ENCODE measurements around the gene SQSTM1.
"Not testable (repeated sequence)": the region's sequence is repeated elsewhere in the genome, so short reads cannot be mapped to it uniquely, and the experiment has no call there.

SQSTM1 gene

DNA sequence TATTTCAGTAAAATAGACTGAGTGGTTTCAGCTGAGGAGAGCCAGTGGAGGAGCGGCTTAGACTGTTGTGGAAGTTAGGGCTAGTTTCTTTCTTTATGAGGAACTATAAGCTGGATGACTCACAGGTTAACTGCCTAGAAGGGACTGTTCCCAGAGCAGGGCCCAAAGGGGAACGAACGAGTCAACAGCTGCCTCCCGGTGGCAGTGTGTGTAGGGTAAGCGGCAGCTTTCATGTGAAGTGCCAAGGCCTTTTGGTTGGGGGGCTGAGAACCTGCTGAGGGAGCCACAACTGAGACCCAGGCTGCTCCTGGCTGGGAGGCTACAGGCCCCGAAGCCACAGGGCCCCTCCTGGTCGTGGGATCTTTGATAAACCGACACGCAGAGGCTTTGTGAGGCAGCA lies 7.0 kb downstream of the SQSTM1 start:
- peak; percentile 97 for DNase-seq

DNA sequence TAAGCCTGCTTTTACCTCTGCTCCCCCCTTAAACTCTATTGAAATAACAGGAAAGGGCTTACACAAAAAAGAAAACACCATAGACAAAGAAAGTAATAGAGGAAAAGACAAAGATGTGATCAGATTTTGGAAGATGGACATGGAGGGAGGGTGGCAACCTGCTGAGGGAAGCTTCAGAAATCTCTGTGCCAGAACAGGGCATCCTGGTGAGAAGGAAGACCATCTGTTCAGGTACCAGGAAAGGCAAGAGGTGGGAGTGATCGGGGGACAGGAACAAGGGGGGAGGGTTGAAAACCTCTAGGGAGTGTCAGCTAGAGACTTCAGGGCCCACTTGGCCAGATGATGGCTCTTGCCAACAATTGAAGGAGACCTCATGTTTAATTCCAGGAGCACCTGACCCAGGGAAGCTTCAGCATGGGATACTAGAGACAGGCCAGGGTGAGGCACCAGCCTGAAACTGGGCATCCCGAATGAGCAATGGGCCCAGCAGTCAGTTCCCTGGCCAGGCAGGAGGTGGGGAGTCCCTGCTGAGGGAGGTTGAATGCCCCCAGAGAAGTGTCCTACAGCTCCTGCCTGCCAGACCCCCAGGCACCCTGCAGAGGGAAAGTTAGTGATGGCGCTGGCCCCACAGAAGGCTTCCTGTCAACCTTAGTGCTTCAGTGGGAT lies 8.2 kb downstream of the SQSTM1 start:
- no peak for DNase-seq

DNA sequence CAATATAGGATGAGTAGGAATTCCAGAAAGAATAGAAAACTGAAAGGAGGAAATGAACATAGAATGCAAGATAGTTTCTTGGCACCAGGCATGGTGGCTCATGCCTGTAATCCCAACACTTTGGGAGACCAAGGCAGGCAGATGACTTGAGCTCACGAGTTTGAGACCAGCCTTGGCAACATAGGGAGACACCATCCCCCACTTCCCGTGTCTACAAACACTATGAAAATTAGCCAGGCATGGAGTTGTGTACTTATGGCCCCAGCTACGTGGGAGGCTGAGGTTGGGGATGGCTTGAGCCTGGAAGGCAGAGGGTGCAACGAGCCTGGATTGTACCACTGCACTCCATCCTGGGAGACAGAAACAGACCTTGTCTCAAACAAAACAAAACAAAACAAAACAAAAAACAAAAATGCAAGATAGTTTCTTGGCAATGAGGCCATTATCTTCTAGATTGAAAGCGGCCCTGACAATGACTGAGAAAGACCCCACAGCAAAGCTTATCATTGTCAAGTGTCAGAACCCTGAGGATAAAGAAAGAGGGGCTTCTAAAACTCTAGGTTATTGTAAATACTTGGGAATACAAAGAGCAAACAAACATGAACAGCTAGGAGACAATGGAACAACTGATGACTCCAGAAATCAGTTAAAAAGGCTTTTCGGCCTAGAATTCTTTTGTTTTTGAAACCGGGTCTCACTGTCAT lies 9.2 kb downstream of the SQSTM1 start:
- no peak for DNase-seq

DNA sequence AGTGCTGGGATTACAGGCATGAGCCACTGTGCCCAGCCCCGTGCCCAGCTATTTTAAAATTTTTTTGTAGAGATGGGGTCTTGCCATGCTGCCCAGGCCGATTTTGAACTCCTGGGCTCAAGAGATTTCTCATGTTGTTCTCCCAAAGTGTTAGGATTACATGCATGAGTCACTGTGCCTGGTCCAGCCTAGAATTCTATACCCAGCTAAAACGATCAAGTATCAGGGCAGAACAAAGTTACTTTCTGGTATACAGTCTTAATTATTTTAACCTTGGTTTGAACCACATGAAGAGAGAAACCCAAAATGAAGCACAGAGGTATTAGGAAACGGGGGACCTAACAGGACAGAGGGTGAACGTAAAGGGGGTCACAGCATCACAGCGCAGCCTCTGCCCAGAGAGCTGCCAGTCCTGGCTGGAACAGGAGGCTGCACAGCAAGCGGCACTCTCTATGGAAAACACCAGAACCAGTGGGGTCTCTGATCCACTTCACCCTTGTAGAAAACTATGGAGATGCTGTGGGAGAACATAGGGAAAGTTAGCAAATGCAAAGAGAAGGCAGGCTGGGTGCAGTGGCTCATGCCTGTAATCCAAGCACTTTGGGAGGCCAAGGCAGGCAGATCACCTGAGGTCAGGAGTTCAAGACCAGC lies 10.2 kb downstream of the SQSTM1 start:
- no peak for DNase-seq

DNA sequence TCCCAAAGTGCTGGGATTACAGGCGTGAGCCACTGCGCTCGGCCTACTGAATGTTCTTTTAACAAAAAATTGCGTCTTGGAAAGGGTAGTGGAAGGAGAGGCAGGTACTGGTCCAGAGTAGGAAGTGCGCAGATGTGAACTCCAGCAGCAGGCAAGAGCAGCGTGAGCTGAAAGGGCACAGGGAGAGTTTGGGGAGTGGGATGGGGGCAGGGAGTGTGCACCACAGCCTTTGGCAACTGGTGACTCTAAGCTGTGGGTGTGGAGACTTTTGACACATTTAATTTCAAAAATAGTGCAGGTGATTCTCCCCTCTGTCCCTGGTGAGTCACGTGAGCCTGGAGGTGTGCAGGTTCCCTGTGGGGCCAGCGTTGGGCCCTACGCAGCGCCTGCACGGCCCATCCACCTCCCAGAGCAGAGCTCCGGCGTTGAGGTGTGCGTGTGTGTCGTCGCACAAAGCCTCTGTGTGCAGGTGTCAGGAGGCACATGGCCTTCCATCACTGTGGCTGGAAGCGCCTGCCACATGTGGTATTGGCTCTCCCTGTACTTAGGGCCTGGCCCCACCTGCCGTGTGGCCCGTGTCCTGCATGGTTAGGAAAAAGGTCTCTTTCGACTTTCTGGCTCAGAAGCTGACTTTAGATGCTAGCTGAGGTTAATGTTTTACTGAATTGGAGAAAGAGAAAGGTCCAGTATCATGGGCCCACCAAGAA lies 11.5 kb downstream of the SQSTM1 start:
- DNase-seq, result no peak

DNA sequence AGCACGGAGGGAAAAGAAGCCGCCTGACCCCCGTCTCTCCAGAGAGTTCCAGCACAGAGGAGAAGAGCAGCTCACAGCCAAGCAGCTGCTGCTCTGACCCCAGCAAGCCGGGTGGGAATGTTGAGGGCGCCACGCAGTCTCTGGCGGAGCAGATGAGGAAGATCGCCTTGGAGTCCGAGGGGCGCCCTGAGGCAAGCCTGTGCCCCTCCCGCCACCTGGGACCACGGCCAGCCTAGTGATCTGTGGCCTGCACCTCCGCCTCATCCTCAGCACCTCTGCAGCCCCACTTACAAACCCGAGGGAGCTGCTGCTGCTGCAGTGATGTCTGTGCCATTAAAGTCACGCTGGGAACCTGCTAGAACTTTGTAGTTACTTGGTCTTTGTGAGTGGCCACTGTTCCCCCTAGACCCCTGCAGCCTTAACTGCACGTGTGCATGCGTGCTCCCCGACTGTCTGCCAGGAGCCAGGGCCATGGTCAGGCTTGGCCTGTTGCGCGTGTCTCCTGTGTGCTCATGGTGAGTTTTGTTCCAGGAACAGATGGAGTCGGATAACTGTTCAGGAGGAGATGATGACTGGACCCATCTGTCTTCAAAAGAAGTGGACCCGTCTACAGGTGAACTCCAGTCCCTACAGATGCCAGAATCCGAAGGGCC lies 12.5 kb downstream of the SQSTM1 start:
- no peak for DNase-seq

DNA sequence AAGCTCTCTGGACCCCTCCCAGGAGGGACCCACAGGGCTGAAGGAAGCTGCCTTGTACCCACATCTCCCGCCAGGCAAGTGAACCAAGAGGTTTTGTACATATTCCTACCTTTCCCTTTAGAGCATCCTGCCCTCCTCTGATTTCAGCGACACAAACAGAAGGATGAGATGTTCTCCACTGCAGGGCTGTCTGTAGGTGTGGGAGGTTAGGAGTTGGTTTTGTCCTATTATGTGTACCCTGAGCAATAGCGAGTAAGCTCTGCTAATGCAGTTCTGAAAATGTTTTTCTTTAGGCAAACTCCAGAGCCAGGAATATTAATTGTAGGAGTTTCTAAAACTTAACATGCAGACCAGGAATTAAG lies 13.0 kb downstream of the SQSTM1 start:
- DNase-seq, result no peak

DNA sequence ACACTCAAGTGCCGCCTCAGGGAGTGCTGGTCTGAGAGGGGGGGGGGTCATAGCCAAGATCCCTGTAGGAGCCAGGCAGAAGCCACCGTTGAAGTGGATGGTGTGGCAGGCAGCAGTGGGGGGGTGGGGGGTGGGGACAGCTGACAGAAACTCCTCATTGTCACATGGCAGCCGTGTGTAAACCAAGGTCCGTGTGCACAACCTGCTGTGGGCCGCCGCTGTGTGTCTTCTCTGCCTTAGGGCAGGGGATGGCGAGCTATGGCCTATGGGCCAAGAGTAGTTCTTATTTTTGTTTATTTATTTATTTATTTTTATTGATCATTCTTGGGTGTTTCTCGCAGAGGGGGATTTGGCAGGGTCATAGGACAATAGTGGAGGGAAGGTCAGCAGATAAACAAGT lies 13.4 kb downstream of the SQSTM1 start:
- no peak for DNase-seq

DNA sequence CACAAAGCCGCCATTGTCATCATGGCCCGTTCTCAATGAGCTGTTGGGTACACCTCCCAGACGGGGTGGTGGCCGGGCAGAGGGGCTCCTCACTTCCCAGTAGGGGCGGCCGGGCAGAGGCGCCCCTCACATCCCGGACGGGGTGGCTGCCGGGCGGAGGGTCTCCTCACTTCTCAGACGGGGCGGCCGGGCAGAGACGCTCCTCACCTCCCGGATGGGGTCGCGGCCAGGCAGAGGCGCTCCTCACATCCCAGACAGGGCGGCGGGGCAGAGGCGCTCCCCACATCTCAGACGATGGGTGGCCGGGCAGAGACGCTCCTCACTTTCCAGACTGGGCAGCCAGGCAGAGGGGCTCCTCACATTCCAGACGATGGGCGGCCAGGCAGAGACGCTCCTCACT lies 14.2 kb downstream of the SQSTM1 start:
- DNase-seq, result not testable (repeated sequence)

DNA sequence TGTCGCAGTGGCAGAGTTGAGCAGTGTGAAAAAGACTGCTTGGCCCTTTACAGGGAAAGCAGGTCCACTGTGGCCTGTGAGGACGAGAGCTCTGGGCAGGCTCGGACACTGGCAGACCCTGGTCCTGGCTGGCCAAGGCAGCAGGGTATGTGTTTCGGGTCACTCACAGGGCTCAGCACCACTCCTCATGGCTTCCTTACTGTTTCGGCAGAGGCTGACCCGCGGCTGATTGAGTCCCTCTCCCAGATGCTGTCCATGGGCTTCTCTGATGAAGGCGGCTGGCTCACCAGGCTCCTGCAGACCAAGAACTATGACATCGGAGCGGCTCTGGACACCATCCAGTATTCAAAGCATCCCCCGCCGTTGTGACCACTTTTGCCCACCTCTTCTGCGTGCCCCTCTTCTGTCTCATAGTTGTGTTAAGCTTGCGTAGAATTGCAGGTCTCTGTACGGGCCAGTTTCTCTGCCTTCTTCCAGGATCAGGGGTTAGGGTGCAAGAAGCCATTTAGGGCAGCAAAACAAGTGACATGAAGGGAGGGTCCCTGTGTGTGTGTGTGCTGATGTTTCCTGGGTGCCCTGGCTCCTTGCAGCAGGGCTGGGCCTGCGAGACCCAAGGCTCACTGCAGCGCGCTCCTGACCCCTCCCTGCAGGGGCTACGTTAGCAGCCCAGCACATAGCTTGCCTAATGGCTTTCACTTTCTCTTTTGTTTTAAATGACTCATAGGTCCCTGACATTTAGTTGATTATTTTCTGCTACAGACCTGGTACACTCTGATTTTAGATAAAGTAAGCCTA lies 15.7 kb downstream of the SQSTM1 start:
- peak; percentile 38 for DNase-seq

DNA sequence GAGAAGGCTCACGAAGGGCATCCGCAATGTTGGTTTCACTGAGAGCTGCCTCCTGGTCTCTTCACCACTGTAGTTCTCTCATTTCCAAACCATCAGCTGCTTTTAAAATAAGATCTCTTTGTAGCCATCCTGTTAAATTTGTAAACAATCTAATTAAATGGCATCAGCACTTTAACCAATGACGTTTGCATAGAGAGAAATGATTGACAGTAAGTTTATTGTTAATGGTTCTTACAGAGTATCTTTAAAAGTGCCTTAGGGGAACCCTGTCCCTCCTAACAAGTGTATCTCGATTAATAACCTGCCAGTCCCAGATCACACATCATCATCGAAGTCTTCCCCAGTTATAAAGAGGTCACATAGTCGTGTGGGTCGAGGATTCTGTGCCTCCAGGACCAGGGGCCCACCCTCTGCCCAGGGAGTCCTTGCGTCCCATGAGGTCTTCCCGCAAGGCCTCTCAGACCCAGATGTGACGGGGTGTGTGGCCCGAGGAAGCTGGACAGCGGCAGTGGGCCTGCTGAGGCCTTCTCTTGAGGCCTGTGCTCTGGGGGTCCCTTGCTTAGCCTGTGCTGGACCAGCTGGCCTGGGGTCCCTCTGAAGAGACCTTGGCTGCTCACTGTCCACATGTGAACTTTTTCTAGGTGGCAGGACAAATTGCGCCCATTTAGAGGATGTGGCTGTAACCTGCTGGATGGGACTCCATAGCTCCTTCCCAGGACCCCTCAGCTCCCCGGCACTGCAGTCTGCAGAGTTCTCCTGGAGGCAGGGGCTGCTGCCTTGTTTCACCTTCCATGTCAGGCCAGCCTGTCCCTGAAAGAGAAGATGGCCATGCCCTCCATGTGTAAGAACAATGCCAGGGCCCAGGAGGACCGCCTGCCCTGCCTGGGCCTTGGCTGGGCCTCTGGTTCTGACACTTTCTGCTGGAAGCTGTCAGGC lies 16.6 kb downstream of the SQSTM1 start:
- no peak for DNase-seq

DNA sequence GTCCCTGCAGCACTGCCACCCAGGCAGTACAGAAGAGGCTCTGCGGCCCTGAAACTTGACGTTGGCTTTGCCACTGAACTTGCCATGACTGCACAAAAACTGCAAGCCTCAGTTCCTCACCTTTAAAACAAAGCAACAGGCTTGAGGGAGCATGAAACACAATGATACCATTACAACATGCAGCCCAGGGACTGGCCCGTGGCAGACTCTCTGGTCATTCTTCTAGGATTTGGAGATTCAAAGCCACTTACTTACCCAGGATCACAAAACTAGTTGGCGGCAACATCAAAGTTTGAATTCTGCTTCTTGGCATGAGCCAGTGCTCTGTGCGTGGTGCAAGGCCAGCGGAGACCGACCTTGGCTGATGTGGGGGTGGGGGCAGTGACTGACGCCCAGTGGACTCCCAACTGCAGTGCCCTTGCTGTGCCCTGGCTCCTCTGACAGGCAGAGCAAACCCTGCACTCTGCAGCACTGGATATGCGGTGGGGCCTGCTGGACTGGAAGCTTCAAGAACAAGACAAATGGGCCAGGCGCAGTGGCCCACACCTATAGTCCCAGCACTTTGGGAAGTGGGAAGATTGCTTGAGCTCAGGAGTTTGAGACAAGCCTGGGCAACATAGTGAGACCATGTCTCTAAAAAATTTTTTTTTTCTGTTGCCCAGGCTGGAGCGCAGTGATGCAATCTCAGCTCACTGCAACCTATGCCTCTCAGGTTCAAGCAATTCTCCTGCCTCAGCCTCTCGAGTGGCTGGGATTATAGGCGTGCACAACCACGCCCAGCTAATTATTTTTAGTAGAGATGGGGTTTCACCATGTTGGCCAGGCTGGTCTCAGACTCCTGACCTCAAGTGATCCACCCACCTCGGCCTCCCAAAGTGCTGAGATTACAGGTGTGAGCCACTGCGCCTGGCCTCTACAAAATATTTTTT lies 18.9 kb downstream of the SQSTM1 start:
- DNase-seq, result no peak

DNA sequence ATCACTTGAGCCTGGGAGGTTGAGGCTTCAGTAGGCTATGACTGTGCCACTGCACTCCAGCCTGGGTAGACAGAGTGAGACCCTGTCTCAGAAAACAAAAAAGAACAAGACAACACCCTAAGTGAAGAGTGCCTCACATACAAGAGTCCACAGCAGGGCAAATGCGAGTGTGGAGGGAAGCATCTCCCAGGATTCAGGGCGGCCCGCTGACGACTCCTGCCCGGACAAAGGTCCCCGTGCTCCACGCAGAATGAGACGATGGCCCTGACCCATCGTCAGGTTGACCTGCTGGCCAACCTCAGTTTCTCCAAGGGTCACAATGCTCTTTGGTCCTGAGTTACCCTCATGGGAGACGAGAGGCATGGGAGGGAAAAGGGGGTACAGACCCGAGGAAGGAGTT lies 19.6 kb downstream of the SQSTM1 start:
- DNase-seq, result no peak

DNA sequence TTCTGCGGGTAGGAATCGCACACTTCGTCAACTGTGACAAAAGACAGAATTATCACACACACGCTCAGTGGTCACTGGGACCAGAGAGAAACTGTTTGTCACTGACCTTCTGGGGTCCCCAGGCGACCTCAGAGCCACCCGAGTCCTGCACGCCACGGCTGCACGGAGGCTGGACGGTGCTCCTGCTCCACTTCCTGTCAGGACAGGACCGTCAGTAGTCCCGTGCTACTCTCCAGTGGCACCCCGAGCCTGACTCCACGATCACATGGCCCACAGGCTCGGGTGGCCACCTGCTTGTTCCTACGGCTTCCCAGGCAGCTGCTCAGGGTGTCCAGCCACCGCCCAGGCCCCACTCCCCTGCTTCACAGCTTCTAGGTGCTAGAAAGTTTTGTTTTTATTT lies 20.1 kb downstream of the SQSTM1 start:
- no peak for DNase-seq

DNA sequence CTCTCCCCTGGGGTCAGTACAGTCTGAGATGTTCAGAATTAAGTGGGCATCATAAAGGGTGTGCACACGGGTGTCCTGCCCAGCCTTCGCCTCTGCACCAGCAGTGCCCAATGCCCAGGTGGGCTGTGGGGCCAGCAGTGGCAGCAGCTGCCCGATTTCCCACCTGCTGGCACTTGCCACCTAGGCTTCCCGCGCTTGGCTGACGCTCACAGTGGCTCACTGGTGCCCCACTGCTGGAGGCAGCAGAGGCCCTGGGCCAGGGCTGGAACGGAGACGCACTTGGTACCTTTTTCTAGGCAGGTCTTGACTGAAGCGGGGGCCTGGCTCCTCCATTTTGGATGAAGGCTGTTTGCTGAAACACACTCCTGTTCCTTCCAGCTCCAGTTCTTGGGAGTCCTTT lies 20.9 kb downstream of the SQSTM1 start:
- no peak for DNase-seq

DNA sequence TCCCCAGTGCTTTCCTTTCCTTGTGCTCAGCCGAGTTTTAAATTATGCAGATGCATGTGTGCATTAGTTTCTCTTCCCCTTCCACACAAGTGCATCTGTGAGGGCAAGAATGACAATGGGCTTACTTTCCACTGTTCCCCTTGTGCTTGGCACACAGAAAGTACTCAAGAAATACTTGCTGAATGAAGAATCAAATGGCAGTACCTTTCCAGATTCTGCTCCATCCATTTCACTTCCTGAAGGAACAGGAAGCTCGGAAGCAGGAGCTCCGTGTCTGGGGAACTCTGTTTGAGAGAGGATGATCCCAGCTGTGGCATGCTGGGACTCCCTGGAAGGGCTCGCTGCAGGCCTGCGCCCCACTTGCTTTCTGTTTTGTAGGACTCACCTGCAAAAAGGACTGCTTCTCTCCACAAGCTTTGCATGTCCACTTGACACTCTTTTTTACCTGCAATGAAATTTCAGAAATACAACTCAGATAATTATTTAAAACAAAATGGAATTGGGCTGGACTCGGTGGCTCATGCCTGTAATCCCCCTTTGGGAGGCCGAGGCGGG lies 32.4 kb downstream of the SQSTM1 start:
- peak; percentile 86 for DNase-seq

DNA sequence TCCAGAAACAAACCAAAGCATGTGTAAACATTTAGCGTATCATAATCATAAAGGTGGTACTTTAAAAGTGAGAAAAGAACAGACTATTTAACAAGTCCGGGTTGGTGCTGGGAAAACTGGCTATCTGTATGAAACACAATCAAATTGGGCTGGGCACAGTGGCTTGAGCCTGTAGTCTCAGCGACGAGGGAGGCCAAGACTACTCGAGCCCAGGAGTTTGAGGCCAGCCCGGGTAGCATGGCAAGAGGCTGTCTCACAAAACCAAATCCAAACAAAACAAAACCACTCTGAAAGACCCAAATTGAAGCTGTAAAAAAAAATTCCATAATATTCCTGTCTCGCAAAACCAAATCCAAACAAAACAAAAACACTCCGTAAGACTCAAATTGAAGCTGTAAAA lies 33.7 kb downstream of the SQSTM1 start:
- DNase-seq, result no peak

DNA sequence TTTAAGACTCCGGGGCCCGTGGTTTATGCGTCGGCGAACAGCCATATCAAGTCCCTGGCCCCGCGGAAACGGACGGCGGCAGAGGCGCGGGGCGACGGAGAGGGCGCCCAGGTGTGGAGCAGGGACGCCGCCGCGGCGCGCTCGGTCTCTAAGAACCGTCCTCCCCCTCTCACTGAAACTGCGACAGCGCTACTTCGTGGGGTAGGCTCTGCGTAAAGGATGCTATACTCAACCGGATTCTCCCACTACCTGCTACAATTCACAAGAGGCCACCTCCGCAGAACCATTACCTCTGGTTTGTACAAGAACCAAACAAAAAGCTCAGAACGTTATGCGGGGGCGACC lies 37.5 kb downstream of the SQSTM1 start:
- no peak for DNase-seq

DNA sequence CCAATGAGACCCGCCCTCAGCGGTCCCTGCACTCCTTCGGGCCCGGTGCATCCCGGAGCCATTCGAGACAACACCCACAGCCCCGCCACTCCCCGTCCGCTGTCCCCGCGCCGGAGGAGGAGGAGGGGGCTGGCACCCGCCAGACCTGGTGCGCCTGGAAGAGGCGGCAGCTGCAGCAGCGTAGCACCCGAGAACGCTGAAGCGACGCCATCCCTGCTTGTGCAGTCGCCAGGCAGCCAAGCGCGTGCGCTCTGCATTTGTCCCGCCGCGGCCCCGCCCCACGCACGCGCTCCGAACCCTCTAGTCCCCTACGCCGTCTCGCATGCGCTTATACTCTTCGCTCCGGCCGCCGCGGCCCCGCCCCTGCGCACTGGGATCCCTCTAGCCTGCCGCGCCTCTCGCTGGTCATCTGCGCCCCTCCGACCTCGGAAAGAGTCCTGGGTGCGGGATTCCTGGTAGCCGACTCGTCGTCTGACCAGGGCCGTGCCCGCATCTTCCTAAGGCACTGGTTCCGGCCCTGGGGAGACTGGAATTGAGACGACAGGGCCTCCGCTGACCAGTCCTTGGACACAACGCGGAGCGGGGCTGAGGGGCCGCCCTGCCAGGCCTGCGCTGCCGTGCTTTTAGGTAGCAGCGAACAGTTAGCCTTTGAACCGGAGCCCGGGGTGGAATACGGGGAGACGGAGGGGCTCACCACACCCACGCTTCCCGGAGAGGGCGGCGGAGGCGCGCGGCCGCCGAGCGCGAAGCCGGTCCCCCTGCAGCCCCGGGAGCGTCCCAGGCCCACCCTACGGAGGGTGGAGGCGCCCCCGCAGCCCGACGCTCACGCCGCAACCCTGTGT lies 38.1 kb downstream of the SQSTM1 start, which contains the start of gene MRNIP:
Gene MRNIP (minus strand): TSS at position 232 of the 842 bp plus-strand sequence. CDS start 21 bp downstream, at position 211.
- peak; percentile 94 for DNase-seq
